Duodenal mucosa (tissue), 2 donors: ENCODE measurements around the gene ARL15.

Source experiments
- H3K27ac ChIP-seq: one replicate; pipeline ENCODE4 v1.7.0; 2013; ENCODE audit warnings: low read depth, low read length
- H3K27me3 ChIP-seq, 2 donors: one replicate each; pipeline ENCODE4 v1.7.0; 2013; ENCODE audit warnings: low read length in 2 of 2, control low read depth in 1 of 2; ENCODE audit not compliant: insufficient read depth in 2 of 2, control insufficient read depth in 1 of 2
- H3K36me3 ChIP-seq, 2 donors: one replicate each; pipeline ENCODE4 v1.7.0; 2013; ENCODE audit warnings: low read length in 2 of 2, control low read depth in 1 of 2; ENCODE audit not compliant: insufficient read depth in 2 of 2, control insufficient read depth in 1 of 2
- H3K4me1 ChIP-seq, 2 donors: one replicate each; pipeline ENCODE4 v1.7.0; 2013; ENCODE audit warnings: low read length in 2 of 2, control low read depth in 1 of 2; ENCODE audit not compliant: insufficient read depth in 2 of 2, control insufficient read depth in 1 of 2
- H3K4me3 ChIP-seq, 2 donors: one replicate each; pipeline ENCODE4 v1.7.0; 2013; ENCODE audit warnings: low read length in 2 of 2, low read depth in 1 of 2
- H3K9ac ChIP-seq, 2 donors: one replicate each; pipeline ENCODE4 v1.7.0; 2013; ENCODE audit warnings: low read length in 2 of 2, low read depth in 1 of 2
- H3K9me3 ChIP-seq, 2 donors: one replicate each; pipeline ENCODE4 v1.7.0; 2013; ENCODE audit warnings: low read length in 2 of 2, control low read depth in 1 of 2; ENCODE audit not compliant: control insufficient read depth in 1 of 2

The ARL15 gene

GRCh38 chr5:54108136-54108535 lies 202.2 kb downstream of the ARL15 start:
- Histone ChIP-seq H3K27ac (no peak overlapping the region), H3K4me3 (no peak overlapping the region), H3K9ac (no peak overlapping the region), H3K4me1 (no peaks in the 10 kb centered on the region), H3K27me3 (no peaks in the 10 kb centered on the region), H3K36me3 (peaks cover 3 to 5% of the 10 kb centered on the region in 2 donors), H3K9me3 (no peaks in the 10 kb centered on the region)

GRCh38 chr5:54103871-54104270 lies 206.5 kb downstream of the ARL15 start:
- Histone ChIP-seq H3K27ac (no peak overlapping the region), H3K4me3 (no peak overlapping the region), H3K9me3 (no peaks in the 10 kb centered on the region), H3K9ac (no peak overlapping the region), H3K27me3 (no peaks in the 10 kb centered on the region), H3K4me1 (no peaks in the 10 kb centered on the region), H3K36me3 (peaks cover 3 to 5% of the 10 kb centered on the region in 2 donors)

GRCh38 chr5:54098267-54098666 lies 212.1 kb downstream of the ARL15 start:
- Histone ChIP-seq H3K27me3 (no peaks in the 10 kb centered on the region), H3K4me1 (no peaks in the 10 kb centered on the region), H3K36me3 (no peaks in the 10 kb centered on the region), H3K4me3 (no peak overlapping the region), H3K9me3 (no peaks in the 10 kb centered on the region), H3K27ac (no peak overlapping the region), H3K9ac (no peak overlapping the region)

GRCh38 chr5:54095969-54096368 lies 214.4 kb downstream of the ARL15 start:
- H3K27me3 ChIP-seq: no peaks in the 10 kb centered on the region
- no peaks in the 10 kb centered on the region for H3K36me3 ChIP-seq
- H3K4me1 ChIP-seq: no peaks in the 10 kb centered on the region
- H3K27ac ChIP-seq: no peak overlapping the region
- H3K9me3 ChIP-seq: no peaks in the 10 kb centered on the region
- H3K4me3 ChIP-seq: no peak overlapping the region
- H3K9ac ChIP-seq: no peak overlapping the region

- Histone ChIP-seq H3K9ac (no peak overlapping the region), H3K36me3 (no peaks in the 10 kb centered on the region), H3K27ac (no peak overlapping the region), H3K27me3 (no peaks in the 10 kb centered on the region), H3K9me3 (no peaks in the 10 kb centered on the region), H3K4me3 (no peak overlapping the region), H3K4me1 (no peaks in the 10 kb centered on the region)
Measured at GRCh38 chr5:54094706-54095105, 215.7 kb downstream of the ARL15 start.

- Histone ChIP-seq H3K4me1 (no peaks in the 10 kb centered on the region), H3K27me3 (no peaks in the 10 kb centered on the region), H3K9ac (no peak overlapping the region), H3K27ac (no peak overlapping the region), H3K9me3 (no peaks in the 10 kb centered on the region), H3K36me3 (no peaks in the 10 kb centered on the region), H3K4me3 (no peak overlapping the region)
Measured at GRCh38 chr5:54093861-54094260, 216.5 kb downstream of the ARL15 start.

- no peaks in the 10 kb centered on the region for H3K36me3 ChIP-seq
- H3K27me3 ChIP-seq: no peaks in the 10 kb centered on the region
- no peak overlapping the region for H3K9ac ChIP-seq
- H3K9me3 ChIP-seq: no peaks in the 10 kb centered on the region
- H3K27ac ChIP-seq: no peak overlapping the region
- H3K4me1 ChIP-seq: no peaks in the 10 kb centered on the region
- H3K4me3 ChIP-seq: no peak overlapping the region
Measured at GRCh38 chr5:54093081-54093492, 217.3 kb downstream of the ARL15 start.

GRCh38 chr5:54091307-54092130 lies 218.9 kb downstream of the ARL15 start:
- Histone ChIP-seq H3K4me1 (no peaks in the 10 kb centered on the region), H3K4me3 (no peak overlapping the region), H3K9me3 (no peaks in the 10 kb centered on the region), H3K9ac (no peak overlapping the region), H3K36me3 (no peaks in the 10 kb centered on the region), H3K27me3 (no peaks in the 10 kb centered on the region), H3K27ac (no peak overlapping the region)

GRCh38 chr5:54090495-54091120 lies 219.8 kb downstream of the ARL15 start:
- H3K4me1 ChIP-seq: no peaks in the 10 kb centered on the region
- H3K27me3 ChIP-seq: no peaks in the 10 kb centered on the region
- no peak overlapping the region for H3K4me3 ChIP-seq
- no peak overlapping the region for H3K9ac ChIP-seq
- no peaks in the 10 kb centered on the region for H3K9me3 ChIP-seq
- H3K36me3 ChIP-seq: no peaks in the 10 kb centered on the region
- no peak overlapping the region for H3K27ac ChIP-seq

GRCh38 chr5:54088081-54088480 lies 222.3 kb downstream of the ARL15 start:
- no peak overlapping the region for H3K9ac ChIP-seq
- H3K27me3 ChIP-seq: no peaks in the 10 kb centered on the region
- H3K27ac ChIP-seq: no peak overlapping the region
- no peaks in the 10 kb centered on the region for H3K36me3 ChIP-seq
- H3K9me3 ChIP-seq: no peaks in the 10 kb centered on the region
- no peak overlapping the region for H3K4me3 ChIP-seq
- no peaks in the 10 kb centered on the region for H3K4me1 ChIP-seq
